Activated CD4-positive, CD25-positive, alpha-beta regulatory T cell treated with anti-CD3 and anti-CD28 coated beads, Interleukin-2, amount 50 U/mL, for 16 hours (primary cell): Measurements from ENCODE around the gene PCNX3.
"Not testable (repeated sequence)": the region's sequence is repeated elsewhere in the genome, so short reads cannot be mapped to it uniquely, and the experiment has no call there.

Experiments
- DNase-seq: peaks from one replicate; pipeline ENCODE4 v3.0.0-alpha.2; 2020; ENCODE audit warnings: low read depth, low spot score

The PCNX3 gene

GRCh38 chr11:65653229-65654225, 38.0 kb downstream of the PCNX3 start:
- DNase-seq, result no peak

- DNase-seq, result no peak
Observed at GRCh38 chr11:65654375-65655349, 39.1 kb downstream of the PCNX3 start.

GRCh38 chr11:65655570-65656332, 40.2 kb downstream of the PCNX3 start:
- DNase-seq, result no peak

- no peak for DNase-seq
Observed at GRCh38 chr11:65657426-65657825, 41.9 kb downstream of the PCNX3 start.

- no peak for DNase-seq
Observed at GRCh38 chr11:65658174-65659021, 42.8 kb downstream of the PCNX3 start.

GRCh38 chr11:65660038-65660437, 44.5 kb downstream of the PCNX3 start:
- no peak for DNase-seq

GRCh38 chr11:65660908-65661307, 45.3 kb downstream of the PCNX3 start:
- DNase-seq, result not testable (repeated sequence)

- DNase-seq, result no peak
Observed at GRCh38 chr11:65661599-65662246, 46.1 kb downstream of the PCNX3 start.

- DNase-seq, result no peak
Observed at GRCh38 chr11:65662247-65662798, 46.7 kb downstream of the PCNX3 start.

- DNase-seq, result peak; percentile 74
Observed at GRCh38 chr11:65662799-65663638, 47.4 kb downstream of the PCNX3 start, which contains the start of gene RELA. Gene RELA (minus strand): TSS chr11:65662916. CDS start chr11:65662832, 84 bp downstream.

- no peak for DNase-seq
Observed at GRCh38 chr11:65663639-65664200, 48.1 kb downstream of the PCNX3 start.

GRCh38 chr11:65672180-65672860, 56.7 kb downstream of the PCNX3 start:
- DNase-seq, result no peak

GRCh38 chr11:65672982-65673381, 57.4 kb downstream of the PCNX3 start:
- no peak for DNase-seq

GRCh38 chr11:65680192-65680743, 64.7 kb downstream of the PCNX3 start:
- DNase-seq, result no peak

GRCh38 chr11:65683480-65683879, 67.9 kb downstream of the PCNX3 start:
- DNase-seq, result not testable (repeated sequence)

GRCh38 chr11:65685981-65686380, 70.4 kb downstream of the PCNX3 start:
- no peak for DNase-seq
